ENCODE results near the gene NAV2. TPM values are rescaled to one million over a fixed set of nuclear protein-coding genes. Genes with fewer than 3 reads are reported as not detected.

Gene NAV2
- polyA plus RNA-seq, 1 donor (not counting 4 experiments of a cell fraction or from before 2014, with no cell fraction given): 4.0 TPM

- Histone ChIP-seq H3K9ac (ENCODE audit: control insufficient read depth, extremely low read depth, insufficient read depth, low read length) (no peak overlapping the region), H3K79me2 (ENCODE audit: control insufficient read depth, insufficient read depth, low read length) (no peaks in the 10 kb centered on the region), H3K9me3 (ENCODE audit: control insufficient read depth, low read depth, low read length) (no peaks in the 10 kb centered on the region), H3K36me3 (ENCODE audit: control insufficient read depth in 2 of 2, extremely low read depth in 1 of 2, insufficient read depth in 2 of 2, low read length in 2 of 2) (no peaks in the 10 kb centered on the region), H3K4me1 (ENCODE audit: control insufficient read depth, extremely low read depth, insufficient read depth, low read length) (no peaks in the 10 kb centered on the region), H2AFZ (ENCODE audit: control insufficient read depth, low read length) (no peak overlapping the region), H3K27me3 (ENCODE audit: control insufficient read depth, extremely low read depth, insufficient read depth, low read length) (no peaks in the 10 kb centered on the region), H3K4me2 (ENCODE audit: control insufficient read depth, extremely low read depth, insufficient read depth, low read depth, low read length) (no peak overlapping the region), H4K20me1 (ENCODE audit: control insufficient read depth, extremely low read depth, insufficient read depth, low read length) (no peaks in the 10 kb centered on the region), H3K4me3 (ENCODE audit: control insufficient read depth in 2 of 3, extremely low read depth in 1 of 3, insufficient read depth in 2 of 3, low read depth in 1 of 3, low read length in 3 of 3) (no peak overlapping the region), H3K9me1 (ENCODE audit: control insufficient read depth, extremely low read depth, insufficient read depth, low read length) (no peaks in the 10 kb centered on the region), H3K27ac (ENCODE audit: control insufficient read depth, insufficient read depth, low read length) (no peak overlapping the region)
- FAIRE-seq (no peak), DNase-seq (ENCODE audit: low read depth, low spot score) (no peak)
- dilution Hi-C loops (cut with MboI; ENCODE audit: extremely low pct_ligation_motif_present, low sequenced_read_pairs): no loop called here
- TF ChIP-seq EZH2 (IDR thresholded peaks at IDR 0.05; ENCODE audit: low read length): no peak
- no peak for TF ChIP-seq CTCF (optimal IDR thresholded peaks at IDR 0.05 in 1 of 3, IDR thresholded peaks at IDR 0.05 in 1 of 3, conservative IDR thresholded peaks at IDR 0.05 in 1 of 3; ENCODE audit: extremely low read depth in 1 of 3, insufficient read depth in 2 of 3, low read length in 3 of 3)
Observed at GRCh38 chr11:19840961-19841360, 128.3 kb downstream of the NAV2 start.

- no peak overlapping the region for H3K9ac ChIP-seq (ENCODE audit: control insufficient read depth, extremely low read depth, insufficient read depth, low read length)
- no peaks in the 10 kb centered on the region for H3K36me3 ChIP-seq (ENCODE audit: control insufficient read depth in 2 of 2, extremely low read depth in 1 of 2, insufficient read depth in 2 of 2, low read length in 2 of 2)
- H3K27me3 ChIP-seq (ENCODE audit: control insufficient read depth, extremely low read depth, insufficient read depth, low read length): no peaks in the 10 kb centered on the region
- DNase-seq (ENCODE audit: low read depth, low spot score) (no peak), FAIRE-seq (no peak)
- H3K4me1 ChIP-seq (ENCODE audit: control insufficient read depth, extremely low read depth, insufficient read depth, low read length): no peaks in the 10 kb centered on the region
- H3K9me3 ChIP-seq (ENCODE audit: control insufficient read depth, low read depth, low read length): no peaks in the 10 kb centered on the region
- no peak overlapping the region for H2AFZ ChIP-seq (ENCODE audit: control insufficient read depth, low read length)
- no peaks in the 10 kb centered on the region for H3K79me2 ChIP-seq (ENCODE audit: control insufficient read depth, insufficient read depth, low read length)
- H3K9me1 ChIP-seq (ENCODE audit: control insufficient read depth, extremely low read depth, insufficient read depth, low read length): no peaks in the 10 kb centered on the region
- no peak overlapping the region for H3K4me3 ChIP-seq (ENCODE audit: control insufficient read depth in 2 of 3, extremely low read depth in 1 of 3, insufficient read depth in 2 of 3, low read depth in 1 of 3, low read length in 3 of 3)
- TF ChIP-seq CTCF (optimal IDR thresholded peaks at IDR 0.05 in 1 of 3, IDR thresholded peaks at IDR 0.05 in 1 of 3, conservative IDR thresholded peaks at IDR 0.05 in 1 of 3; ENCODE audit: extremely low read depth in 1 of 3, insufficient read depth in 2 of 3, low read length in 3 of 3) (no peak), EZH2 (IDR thresholded peaks at IDR 0.05; ENCODE audit: low read length) (no peak)
- no peak overlapping the region for H3K27ac ChIP-seq (ENCODE audit: control insufficient read depth, insufficient read depth, low read length)
- no peaks in the 10 kb centered on the region for H4K20me1 ChIP-seq (ENCODE audit: control insufficient read depth, extremely low read depth, insufficient read depth, low read length)
- dilution Hi-C loops (cut with MboI; ENCODE audit: extremely low pct_ligation_motif_present, low sequenced_read_pairs): no loop called here
- H3K4me2 ChIP-seq (ENCODE audit: control insufficient read depth, extremely low read depth, insufficient read depth, low read depth, low read length): no peak overlapping the region
Observed at GRCh38 chr11:19842505-19842904, 129.9 kb downstream of the NAV2 start.
